T-cell (primary cell): Measurements from ENCODE around the gene ARHGAP5. TPM values are rescaled to one million over a fixed set of nuclear protein-coding genes. Genes with fewer than 3 reads are reported as not detected.
A peak's percentile ranks its signal among the peaks of the same experiment; 100 is the strongest.

Experiments
- ATAC-seq, 4 experiments: fragments of 200-7000 bp in 3 of 4; fragments of 150-1000 bp in 1 of 4; cut with Tn5 transposase; replicated peaks in 1 of 4; 1 replicate in 3 of 4; 2 replicates in 1 of 4; pipeline ENCODE4 v1.10.0; 2021; ENCODE audit warnings: moderate library complexity in 3 of 4, mild to moderate bottlenecking in 2 of 4, moderate number of reproducible peaks in 1 of 4
- CTCF ChIA-PET, 2 donors: fragments of 300-600 bp; sonication (Branson Sonifier 250); formaldehyde crosslinking; loops; one replicate each; lab custom pipeline; 2022; ENCODE audit warnings: antibody characterized with exemption in 2 of 2; lab: Charles Lee
- POLR2A ChIA-PET, 2 donors: fragments of 300-600 bp; sonication (Branson Sonifier 250); formaldehyde crosslinking; loops; one replicate each; lab custom pipeline; 2022; ENCODE audit warnings: antibody characterized with exemption in 2 of 2; lab: Charles Lee
- DNase-seq, 35 experiments: peaks; one replicate each; pipeline versions ENCODE4 v3.0.0 to v3.0.0-alpha.2; 2013 to 2023
- H3K27ac ChIP-seq: one replicate; pipeline ENCODE4 v1.5.1; 2013; ENCODE audit warnings: low read length
- H3K27me3 ChIP-seq, 2 experiments: replicated peaks in 1 of 2; 1 replicate in 1 of 2; 2 replicates in 1 of 2; pipeline versions ENCODE4 v1.6.1 to v1.7.0; 2013; ENCODE audit warnings: low read length in 1 of 2, mixed read lengths in 1 of 2; ENCODE audit not compliant: control insufficient read depth in 2 of 2, insufficient read depth in 2 of 2; ENCODE audit errors: extremely low read depth in 1 of 2
- H3K36me3 ChIP-seq, 2 donors: 1 replicate in 1 of 2; 2 replicates in 1 of 2; pipeline versions ENCODE4 v1.6.1 to v1.7.0; 2013; ENCODE audit warnings: low read length in 1 of 2; ENCODE audit not compliant: control insufficient read depth in 2 of 2, insufficient read depth in 1 of 2; ENCODE audit errors: extremely low read depth in 1 of 2
- H3K4me1 ChIP-seq, 2 experiments: 1 replicate in 1 of 2; 2 replicates in 1 of 2; pipeline versions ENCODE4 v1.6.1 to v1.7.0; 2013; ENCODE audit warnings: low read length in 2 of 2, mixed read lengths in 1 of 2; ENCODE audit not compliant: insufficient read depth in 2 of 2, control insufficient read depth in 1 of 2; ENCODE audit errors: extremely low read depth in 1 of 2
- H3K4me3 ChIP-seq, 2 donors: 1 replicate in 1 of 2; 2 replicates in 1 of 2; pipeline versions ENCODE4 v1.5.1 to v1.7.0; 2013; ENCODE audit warnings: mild to moderate bottlenecking in 2 of 2, low read length in 1 of 2, moderate library complexity in 1 of 2; ENCODE audit not compliant: control insufficient read depth in 1 of 2; ENCODE audit errors: extremely low read depth in 1 of 2
- H3K9me3 ChIP-seq: 2 replicates; pipeline ENCODE4 v1.7.0; 2013
- H3K27ac Mint-ChIP-seq, 2 donors: one replicate each; pipeline ENCODE4 v1.8.0; 2020 to 2021; ENCODE audit warnings: mild to moderate bottlenecking in 2 of 2, mixed read lengths in 2 of 2
- H3K27me3 Mint-ChIP-seq, 2 donors: one replicate each; pipeline ENCODE4 v1.8.0; 2021 to 2022; ENCODE audit warnings: mixed read lengths in 2 of 2
- H3K36me3 Mint-ChIP-seq: one replicate; pipeline ENCODE4 v1.8.0; 2021; ENCODE audit warnings: mixed read lengths
- H3K4me1 Mint-ChIP-seq, 3 donors: one replicate each; pipeline ENCODE4 v1.8.0; 2020 to 2022; ENCODE audit warnings: mixed read lengths in 3 of 3, mild to moderate bottlenecking in 1 of 3
- H3K4me3 Mint-ChIP-seq, 3 donors: one replicate each; pipeline ENCODE4 v1.8.0; 2020 to 2022; ENCODE audit warnings: mild to moderate bottlenecking in 3 of 3, mixed read lengths in 3 of 3, moderate library complexity in 3 of 3
- H3K9me3 Mint-ChIP-seq, 3 donors: one replicate each; pipeline ENCODE4 v1.8.0; 2020 to 2022; ENCODE audit warnings: mixed read lengths in 3 of 3
- WGBS: methylation state at CpG from one replicate; pipeline ENCODE4 v1.1.5; 2013; ENCODE audit warnings: missing lambda C conversion rate; ENCODE audit not compliant: insufficient coverage; 5-methylcytosine and 5-hydroxymethylcytosine counted together
- total RNA-seq, 35 experiments: library from RNA in 6 of 35; stranded (reverse) in 6 of 35; fragments of 120-200 nt in 1 of 35; gene quantifications; one replicate each; pipeline versions ENCODE4 v1.2.1 to v1.2.4 and lab custom pipeline; 2013 to 2026

ARHGAP5 gene
- total RNA-seq, 5 donors from 2014 or later (not counting 1 experiment from before 2014, with no cell fraction given): 43.1 to 69.3 (median 60.9) TPM

GRCh38 chr14:32043624-32044023 lies 33.5 kb upstream of the ARHGAP5 start:
- WGBS: 0% methylated on average over 1 of the region's 4 CpGs
- H3K9me3 ChIP-seq: no peaks in the 10 kb centered on the region
- Mint-ChIP-seq H3K4me3 (no peak overlapping the region), H3K27me3 (peaks cover 5 to 31% of the 10 kb centered on the region in 2 donors), H3K27ac (no peak overlapping the region), H3K4me1 (no peaks in the 10 kb centered on the region), H3K36me3 (no peaks in the 10 kb centered on the region), H3K9me3 (no peaks in the 10 kb centered on the region)
- POLR2A ChIA-PET: interaction anchor here in 1 of 2 donors (0.6 kb wide), 1 partner anchor 1729 kb away, joined by 4 read pairs; no protein-coding TSS in a partner anchor
- H3K4me1 ChIP-seq: no peaks in the 10 kb centered on the region
- no peak overlapping the region for H3K27ac ChIP-seq
- CTCF ChIA-PET: no interaction called here
- no peak for DNase-seq
- ATAC-seq: no peak
- no peaks in the 10 kb centered on the region for H3K27me3 ChIP-seq
- no peaks in the 10 kb centered on the region for H3K36me3 ChIP-seq
- no peak overlapping the region for H3K4me3 ChIP-seq

- Histone ChIP-seq H3K4me1 (no peaks in the 10 kb centered on the region), H3K9me3 (no peaks in the 10 kb centered on the region), H3K27ac (no peak overlapping the region), H3K4me3 (no peak overlapping the region), H3K27me3 (no peaks in the 10 kb centered on the region), H3K36me3 (no peaks in the 10 kb centered on the region)
- ATAC-seq (no peak), DNase-seq (no peak)
- no peak overlapping the region for H3K4me3 Mint-ChIP-seq
- no peaks in the 10 kb centered on the region for H3K4me1 Mint-ChIP-seq
- peaks cover 5 to 31% of the 10 kb centered on the region in 2 donors for H3K27me3 Mint-ChIP-seq
- POLR2A ChIA-PET: no interaction called here
- CTCF ChIA-PET: interaction anchor here in 1 of 2 donors (0.6 kb wide), 1 partner anchor 1175 kb away, joined by 4 read pairs; no protein-coding TSS in a partner anchor
- H3K9me3 Mint-ChIP-seq: no peaks in the 10 kb centered on the region
- no CpG with 5 or more reads among the region's 4 CpGs for WGBS
- H3K36me3 Mint-ChIP-seq: no peaks in the 10 kb centered on the region
- peak overlapping the region in 1 of 2 donors; percentile 37 for H3K27ac Mint-ChIP-seq
Observed at GRCh38 chr14:32044454-32044853, 32.6 kb upstream of the ARHGAP5 start.

- Mint-ChIP-seq H3K36me3 (no peaks in the 10 kb centered on the region), H3K27ac (no peak overlapping the region), H3K4me3 (no peak overlapping the region), H3K4me1 (no peaks in the 10 kb centered on the region), H3K9me3 (no peaks in the 10 kb centered on the region), H3K27me3 (peaks cover 4 to 20% of the 10 kb centered on the region in 2 donors)
- POLR2A ChIA-PET: no interaction called here
- H3K4me3 ChIP-seq: no peak overlapping the region
- H3K27ac ChIP-seq: no peak overlapping the region
- no peak for DNase-seq
- no CpG with 5 or more reads among the region's 2 CpGs for WGBS
- no peaks in the 10 kb centered on the region for H3K9me3 ChIP-seq
- no peak for ATAC-seq
- CTCF ChIA-PET: interaction anchor here in 1 of 2 donors (0.9 to 1.2 kb wide), 2 partner anchors 29 to 244 kb away, joined by 3 read pairs; partner anchors contain the start of gene ARHGAP5
- H3K27me3 ChIP-seq: no peaks in the 10 kb centered on the region
- no peaks in the 10 kb centered on the region for H3K36me3 ChIP-seq
- H3K4me1 ChIP-seq: no peaks in the 10 kb centered on the region
Observed at GRCh38 chr14:32047791-32048190, 29.3 kb upstream of the ARHGAP5 start.

GRCh38 chr14:32049361-32050088 lies 27.6 kb upstream of the ARHGAP5 start:
- ChIA-PET POLR2A (no interaction called here), CTCF (interaction anchor here in 1 of 2 donors (0.6 kb wide), 1 partner anchor 9 kb away, joined by 3 read pairs; no protein-coding TSS in a partner anchor)
- Mint-ChIP-seq H3K27me3 (peaks cover under 1 to 7% of the 10 kb centered on the region in 2 donors), H3K4me1 (no peaks in the 10 kb centered on the region), H3K9me3 (no peaks in the 10 kb centered on the region), H3K27ac (no peak overlapping the region), H3K36me3 (no peaks in the 10 kb centered on the region), H3K4me3 (no peak overlapping the region)
- DNase-seq (no peak), ATAC-seq (no peak)
- Histone ChIP-seq H3K9me3 (no peaks in the 10 kb centered on the region), H3K27ac (no peak overlapping the region), H3K36me3 (no peaks in the 10 kb centered on the region), H3K27me3 (no peaks in the 10 kb centered on the region), H3K4me3 (no peak overlapping the region), H3K4me1 (no peaks in the 10 kb centered on the region)
- 36% methylated on average over 2 of the region's 4 CpGs for WGBS

GRCh38 chr14:32050878-32051277 lies 26.2 kb upstream of the ARHGAP5 start:
- H3K4me1 ChIP-seq: no peaks in the 10 kb centered on the region
- H3K27me3 Mint-ChIP-seq: peaks cover 0 to 6% of the 10 kb centered on the region in 2 donors
- H3K9me3 Mint-ChIP-seq: no peaks in the 10 kb centered on the region
- no peaks in the 10 kb centered on the region for H3K36me3 Mint-ChIP-seq
- H3K4me3 ChIP-seq: no peak overlapping the region
- DNase-seq: no peak
- no peaks in the 10 kb centered on the region for H3K9me3 ChIP-seq
- no peaks in the 10 kb centered on the region for H3K27me3 ChIP-seq
- no peaks in the 10 kb centered on the region for H3K36me3 ChIP-seq
- ChIA-PET CTCF (interaction anchor here in 1 of 2 donors (1.1 kb wide), 1 partner anchor 201 kb away, joined by 3 read pairs; no protein-coding TSS in a partner anchor), POLR2A (no interaction called here)
- no peak for ATAC-seq
- H3K4me1 Mint-ChIP-seq: no peaks in the 10 kb centered on the region
- no peak overlapping the region for H3K4me3 Mint-ChIP-seq
- no peak overlapping the region for H3K27ac ChIP-seq
- H3K27ac Mint-ChIP-seq: no peak overlapping the region

GRCh38 chr14:32054536-32054935 lies 22.6 kb upstream of the ARHGAP5 start:
- Histone ChIP-seq H3K27me3 (no peaks in the 10 kb centered on the region), H3K36me3 (no peaks in the 10 kb centered on the region), H3K9me3 (no peaks in the 10 kb centered on the region), H3K4me1 (no peaks in the 10 kb centered on the region), H3K4me3 (no peak overlapping the region), H3K27ac (no peak overlapping the region)
- DNase-seq: no peak
- no peak for ATAC-seq
- no peak overlapping the region for H3K4me3 Mint-ChIP-seq
- no CpG with 5 or more reads among the region's 5 CpGs for WGBS
- peaks cover 6 to 22% of the 10 kb centered on the region in 2 donors for H3K27me3 Mint-ChIP-seq
- H3K9me3 Mint-ChIP-seq: no peaks in the 10 kb centered on the region
- no peak overlapping the region for H3K27ac Mint-ChIP-seq
- no peaks in the 10 kb centered on the region for H3K4me1 Mint-ChIP-seq
- no peaks in the 10 kb centered on the region for H3K36me3 Mint-ChIP-seq
- POLR2A ChIA-PET: no interaction called here
- CTCF ChIA-PET: no interaction called here
